Measurements from ENCODE around the gene SLC6A17.

SLC6A17 gene

DNA sequence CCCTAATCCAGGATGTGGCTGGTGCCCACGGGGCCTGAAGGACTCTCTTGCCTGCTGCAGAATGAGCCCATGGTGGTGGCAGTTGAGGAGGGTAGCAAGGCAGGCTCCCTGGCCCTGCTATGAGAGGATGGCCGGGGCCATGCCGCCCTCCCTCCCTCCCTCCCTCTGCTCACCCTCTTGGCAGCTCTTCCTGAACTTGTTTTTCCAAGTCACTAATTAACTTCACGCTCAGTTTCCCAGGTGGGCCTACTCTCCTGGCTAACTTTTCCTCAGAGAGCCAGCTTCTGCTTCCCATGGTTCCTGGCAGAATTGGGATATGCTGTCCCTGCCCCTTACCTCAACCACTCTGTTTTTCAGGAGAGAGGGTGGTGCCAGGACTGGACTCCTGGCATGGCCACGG is 70.0 kb downstream of the SLC6A17 start:
- no peak for ATAC-seq
- TF ChIP-seq OSR1 (CRISPR knock-in tag; IDR thresholded peaks at IDR 0.05) (no peak), GLIS3 (CRISPR knock-in tag; IDR thresholded peaks at IDR 0.05) (no peak), ESRRG (CRISPR knock-in tag; IDR thresholded peaks at IDR 0.05) (no peak), CSDC2 (CRISPR knock-in tag; IDR thresholded peaks at IDR 0.05) (no peak), ZFP30 (CRISPR knock-in tag; IDR thresholded peaks at IDR 0.05) (no peak), SNAI2 (CRISPR knock-in tag; IDR thresholded peaks at IDR 0.05) (no peak)

DNA sequence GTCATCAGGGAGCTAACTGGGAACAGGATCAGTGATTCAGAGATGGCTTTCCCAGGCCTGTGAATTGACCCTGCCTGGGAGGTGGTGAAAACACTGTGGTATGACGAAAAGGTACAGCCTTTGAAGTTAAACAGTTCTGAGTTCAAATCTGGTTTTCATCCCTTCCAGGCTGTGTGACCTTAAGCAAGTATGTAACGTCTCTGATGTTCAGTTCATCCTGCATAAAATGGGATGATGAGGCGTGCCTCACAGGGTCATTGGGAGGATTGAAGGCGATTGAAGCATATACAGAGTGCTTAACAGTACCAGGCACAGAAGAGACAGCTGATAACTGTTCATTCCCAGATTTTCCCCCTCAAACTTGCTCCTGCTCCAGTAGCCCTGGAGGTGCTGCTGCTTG is 70.8 kb downstream of the SLC6A17 start:
- no peak for ATAC-seq
- TF ChIP-seq RARB (CRISPR knock-in tag; IDR thresholded peaks at IDR 0.05) (no peak), ZFP30 (CRISPR knock-in tag; IDR thresholded peaks at IDR 0.05) (no peak), ZNF70 (CRISPR knock-in tag; IDR thresholded peaks at IDR 0.05) (no peak), TOX (CRISPR knock-in tag; IDR thresholded peaks at IDR 0.05; ENCODE audit: borderline replicate concordance) (no peak), ESRRG (CRISPR knock-in tag; IDR thresholded peaks at IDR 0.05) (no peak), ZNF565 (CRISPR knock-in tag; conservative IDR thresholded peaks at IDR 0.05; ENCODE audit: low read depth) (no peak), PPARA (CRISPR knock-in tag; IDR thresholded peaks at IDR 0.05; ENCODE audit: borderline replicate concordance) (no peak), ZC3H10 (CRISPR knock-in tag; IDR thresholded peaks at IDR 0.05) (no peak), BACH2 (CRISPR knock-in tag; IDR thresholded peaks at IDR 0.05; ENCODE audit: borderline replicate concordance) (no peak), GLIS3 (CRISPR knock-in tag; IDR thresholded peaks at IDR 0.05) (no peak), ISL1 (CRISPR knock-in tag; IDR thresholded peaks at IDR 0.05) (no peak)
- TF ChIP-seq, protein P1, sequence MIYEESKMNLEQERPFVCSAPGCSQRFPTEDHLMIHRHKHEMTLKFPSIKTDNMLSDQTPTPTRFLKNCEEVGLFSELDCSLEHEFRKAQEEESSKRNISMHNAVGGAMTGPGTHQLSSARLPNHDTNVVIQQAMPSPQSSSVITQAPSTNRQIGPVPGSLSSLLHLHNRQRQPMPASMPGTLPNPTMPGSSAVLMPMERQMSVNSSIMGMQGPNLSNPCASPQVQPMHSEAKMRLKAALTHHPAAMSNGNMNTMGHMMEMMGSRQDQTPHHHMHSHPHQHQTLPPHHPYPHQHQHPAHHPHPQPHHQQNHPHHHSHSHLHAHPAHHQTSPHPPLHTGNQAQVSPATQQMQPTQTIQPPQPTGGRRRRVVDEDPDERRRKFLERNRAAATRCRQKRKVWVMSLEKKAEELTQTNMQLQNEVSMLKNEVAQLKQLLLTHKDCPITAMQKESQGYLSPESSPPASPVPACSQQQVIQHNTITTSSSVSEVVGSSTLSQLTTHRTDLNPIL (CRISPR knock-in tag; IDR thresholded peaks at IDR 0.05; ENCODE audit: low read depth): no peak
- TF ChIP-seq, protein P2, sequence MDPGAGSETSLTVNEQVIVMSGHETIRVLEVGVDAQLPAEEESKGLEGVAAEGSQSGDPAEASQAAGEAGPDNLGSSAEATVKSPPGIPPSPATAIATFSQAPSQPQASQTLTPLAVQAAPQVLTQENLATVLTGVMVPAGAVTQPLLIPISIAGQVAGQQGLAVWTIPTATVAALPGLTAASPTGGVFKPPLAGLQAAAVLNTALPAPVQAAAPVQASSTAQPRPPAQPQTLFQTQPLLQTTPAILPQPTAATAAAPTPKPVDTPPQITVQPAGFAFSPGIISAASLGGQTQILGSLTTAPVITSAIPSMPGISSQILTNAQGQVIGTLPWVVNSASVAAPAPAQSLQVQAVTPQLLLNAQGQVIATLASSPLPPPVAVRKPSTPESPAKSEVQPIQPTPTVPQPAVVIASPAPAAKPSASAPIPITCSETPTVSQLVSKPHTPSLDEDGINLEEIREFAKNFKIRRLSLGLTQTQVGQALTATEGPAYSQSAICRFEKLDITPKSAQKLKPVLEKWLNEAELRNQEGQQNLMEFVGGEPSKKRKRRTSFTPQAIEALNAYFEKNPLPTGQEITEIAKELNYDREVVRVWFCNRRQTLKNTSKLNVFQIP (CRISPR knock-in tag; IDR thresholded peaks at IDR 0.05; ENCODE audit: borderline replicate concordance, low read depth): no peak

DNA sequence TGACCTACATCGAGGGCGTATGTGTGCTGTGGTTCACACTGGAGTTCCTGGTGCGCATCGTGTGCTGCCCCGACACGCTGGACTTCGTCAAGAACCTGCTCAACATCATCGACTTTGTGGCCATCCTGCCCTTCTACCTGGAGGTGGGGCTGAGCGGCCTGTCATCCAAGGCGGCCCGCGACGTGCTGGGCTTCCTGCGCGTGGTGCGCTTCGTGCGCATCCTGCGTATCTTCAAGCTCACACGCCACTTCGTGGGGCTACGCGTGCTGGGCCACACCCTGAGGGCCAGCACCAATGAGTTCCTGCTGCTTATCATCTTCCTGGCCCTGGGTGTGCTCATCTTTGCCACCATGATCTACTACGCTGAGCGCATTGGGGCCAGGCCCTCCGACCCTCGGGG is 72.8 kb downstream of the SLC6A17 start:
- ATAC-seq: no peak
- TF ChIP-seq RARB (CRISPR knock-in tag; IDR thresholded peaks at IDR 0.05): no peak
- TF ChIP-seq ISL1 (CRISPR knock-in tag; IDR thresholded peaks at IDR 0.05): no peak
- no peak for TF ChIP-seq ARNTL (CRISPR knock-in tag; IDR thresholded peaks at IDR 0.05; ENCODE audit: borderline replicate concordance, low read depth)
- no peak for TF ChIP-seq ZFP3 (CRISPR knock-in tag; IDR thresholded peaks at IDR 0.05)
- no peak for TF ChIP-seq ESRRG (CRISPR knock-in tag; IDR thresholded peaks at IDR 0.05)
- no peak for TF ChIP-seq ZFP30 (CRISPR knock-in tag; IDR thresholded peaks at IDR 0.05)
- TF ChIP-seq, protein P3, sequence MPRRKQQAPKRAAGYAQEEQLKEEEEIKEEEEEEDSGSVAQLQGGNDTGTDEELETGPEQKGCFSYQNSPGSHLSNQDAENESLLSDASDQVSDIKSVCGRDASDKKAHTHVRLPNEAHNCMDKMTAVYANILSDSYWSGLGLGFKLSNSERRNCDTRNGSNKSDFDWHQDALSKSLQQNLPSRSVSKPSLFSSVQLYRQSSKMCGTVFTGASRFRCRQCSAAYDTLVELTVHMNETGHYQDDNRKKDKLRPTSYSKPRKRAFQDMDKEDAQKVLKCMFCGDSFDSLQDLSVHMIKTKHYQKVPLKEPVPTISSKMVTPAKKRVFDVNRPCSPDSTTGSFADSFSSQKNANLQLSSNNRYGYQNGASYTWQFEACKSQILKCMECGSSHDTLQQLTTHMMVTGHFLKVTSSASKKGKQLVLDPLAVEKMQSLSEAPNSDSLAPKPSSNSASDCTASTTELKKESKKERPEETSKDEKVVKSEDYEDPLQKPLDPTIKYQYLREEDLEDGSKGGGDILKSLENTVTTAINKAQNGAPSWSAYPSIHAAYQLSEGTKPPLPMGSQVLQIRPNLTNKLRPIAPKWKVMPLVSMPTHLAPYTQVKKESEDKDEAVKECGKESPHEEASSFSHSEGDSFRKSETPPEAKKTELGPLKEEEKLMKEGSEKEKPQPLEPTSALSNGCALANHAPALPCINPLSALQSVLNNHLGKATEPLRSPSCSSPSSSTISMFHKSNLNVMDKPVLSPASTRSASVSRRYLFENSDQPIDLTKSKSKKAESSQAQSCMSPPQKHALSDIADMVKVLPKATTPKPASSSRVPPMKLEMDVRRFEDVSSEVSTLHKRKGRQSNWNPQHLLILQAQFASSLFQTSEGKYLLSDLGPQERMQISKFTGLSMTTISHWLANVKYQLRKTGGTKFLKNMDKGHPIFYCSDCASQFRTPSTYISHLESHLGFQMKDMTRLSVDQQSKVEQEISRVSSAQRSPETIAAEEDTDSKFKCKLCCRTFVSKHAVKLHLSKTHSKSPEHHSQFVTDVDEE (CRISPR knock-in tag; IDR thresholded peaks at IDR 0.05): no peak
- TF ChIP-seq TCF4 (CRISPR knock-in tag; IDR thresholded peaks at IDR 0.05; ENCODE audit: borderline replicate concordance): no peak
- TF ChIP-seq PPARA (CRISPR knock-in tag; IDR thresholded peaks at IDR 0.05; ENCODE audit: borderline replicate concordance): no peak
- TF ChIP-seq, protein P4, sequence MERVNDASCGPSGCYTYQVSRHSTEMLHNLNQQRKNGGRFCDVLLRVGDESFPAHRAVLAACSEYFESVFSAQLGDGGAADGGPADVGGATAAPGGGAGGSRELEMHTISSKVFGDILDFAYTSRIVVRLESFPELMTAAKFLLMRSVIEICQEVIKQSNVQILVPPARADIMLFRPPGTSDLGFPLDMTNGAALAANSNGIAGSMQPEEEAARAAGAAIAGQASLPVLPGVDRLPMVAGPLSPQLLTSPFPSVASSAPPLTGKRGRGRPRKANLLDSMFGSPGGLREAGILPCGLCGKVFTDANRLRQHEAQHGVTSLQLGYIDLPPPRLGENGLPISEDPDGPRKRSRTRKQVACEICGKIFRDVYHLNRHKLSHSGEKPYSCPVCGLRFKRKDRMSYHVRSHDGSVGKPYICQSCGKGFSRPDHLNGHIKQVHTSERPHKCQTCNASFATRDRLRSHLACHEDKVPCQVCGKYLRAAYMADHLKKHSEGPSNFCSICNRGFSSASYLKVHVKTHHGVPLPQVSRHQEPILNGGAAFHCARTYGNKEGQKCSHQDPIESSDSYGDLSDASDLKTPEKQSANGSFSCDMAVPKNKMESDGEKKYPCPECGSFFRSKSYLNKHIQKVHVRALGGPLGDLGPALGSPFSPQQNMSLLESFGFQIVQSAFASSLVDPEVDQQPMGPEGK (CRISPR knock-in tag; IDR thresholded peaks at IDR 0.05; ENCODE audit: borderline replicate concordance): no peak
- no peak for TF ChIP-seq ZNF70 (CRISPR knock-in tag; IDR thresholded peaks at IDR 0.05)
- TF ChIP-seq, protein P2 (CRISPR knock-in tag; IDR thresholded peaks at IDR 0.05; ENCODE audit: borderline replicate concordance, low read depth): no peak
- no peak for TF ChIP-seq BACH2 (CRISPR knock-in tag; IDR thresholded peaks at IDR 0.05; ENCODE audit: borderline replicate concordance)
- TF ChIP-seq, protein P1 (CRISPR knock-in tag; IDR thresholded peaks at IDR 0.05; ENCODE audit: low read depth): no peak
- no peak for TF ChIP-seq GLIS3 (CRISPR knock-in tag; IDR thresholded peaks at IDR 0.05)
